Astrocyte of the cerebellum (primary cell): ENCODE data around the gene ANKRD16.
"Not testable (repeated sequence)": the region's sequence is repeated elsewhere in the genome, so short reads cannot be mapped to it uniquely, and the experiment has no call there.

Experiments
- DNase-seq: peaks from one replicate; pipeline ENCODE4 v3.0.0-alpha.2; 2011; ENCODE audit warnings: low read depth
- H3K4me3 ChIP-seq: 2 replicates; pipeline ENCODE4 v1.5.1; 2011; ENCODE audit warnings: mild to moderate bottlenecking, low read depth, low read length, moderate library complexity
- in situ Hi-C: cut with HindIII; loops from 2 replicates; pipeline ENCODE4 v1.10.0; 2017; ENCODE audit warnings: low sequenced_read_pairs
- TF ChIP-seq, protein P1 (sequence below): IDR thresholded peaks from 2 replicates; pipeline ENCODE4 v1.5.1; 2012; ENCODE audit warnings: low read length, low read depth, moderate library complexity, mild to moderate bottlenecking; ENCODE audit errors: missing control alignments

The ANKRD16 gene

DNA sequence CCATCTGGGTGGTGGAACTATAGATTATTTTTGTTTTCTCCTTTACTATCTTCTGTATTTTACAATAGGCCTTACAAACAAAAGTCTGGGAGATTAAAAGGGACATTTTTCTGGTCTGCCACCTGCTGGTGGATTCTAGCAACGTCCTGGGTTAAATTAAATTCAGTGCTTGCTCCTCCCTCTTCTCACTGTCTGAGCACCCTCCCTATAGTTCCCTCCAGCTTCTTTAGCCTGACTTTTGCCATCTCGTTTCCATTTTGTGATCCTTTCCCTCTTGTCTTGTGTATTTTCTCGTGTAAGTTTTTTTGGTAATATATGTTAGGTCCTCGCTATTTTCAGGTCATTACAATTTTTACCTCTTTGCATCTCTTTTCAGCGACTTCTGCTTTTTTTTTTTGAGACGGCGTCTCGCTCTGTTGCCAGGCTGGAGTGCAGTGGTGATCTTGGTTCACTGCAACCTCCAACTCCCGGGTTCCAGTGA, 16.1 kb downstream of the ANKRD16 start:
- TF ChIP-seq, protein P1, sequence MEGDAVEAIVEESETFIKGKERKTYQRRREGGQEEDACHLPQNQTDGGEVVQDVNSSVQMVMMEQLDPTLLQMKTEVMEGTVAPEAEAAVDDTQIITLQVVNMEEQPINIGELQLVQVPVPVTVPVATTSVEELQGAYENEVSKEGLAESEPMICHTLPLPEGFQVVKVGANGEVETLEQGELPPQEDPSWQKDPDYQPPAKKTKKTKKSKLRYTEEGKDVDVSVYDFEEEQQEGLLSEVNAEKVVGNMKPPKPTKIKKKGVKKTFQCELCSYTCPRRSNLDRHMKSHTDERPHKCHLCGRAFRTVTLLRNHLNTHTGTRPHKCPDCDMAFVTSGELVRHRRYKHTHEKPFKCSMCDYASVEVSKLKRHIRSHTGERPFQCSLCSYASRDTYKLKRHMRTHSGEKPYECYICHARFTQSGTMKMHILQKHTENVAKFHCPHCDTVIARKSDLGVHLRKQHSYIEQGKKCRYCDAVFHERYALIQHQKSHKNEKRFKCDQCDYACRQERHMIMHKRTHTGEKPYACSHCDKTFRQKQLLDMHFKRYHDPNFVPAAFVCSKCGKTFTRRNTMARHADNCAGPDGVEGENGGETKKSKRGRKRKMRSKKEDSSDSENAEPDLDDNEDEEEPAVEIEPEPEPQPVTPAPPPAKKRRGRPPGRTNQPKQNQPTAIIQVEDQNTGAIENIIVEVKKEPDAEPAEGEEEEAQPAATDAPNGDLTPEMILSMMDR = peak; percentile 69
- in situ Hi-C loops = no loop called here
- no peak overlapping the region for H3K4me3 ChIP-seq
- DNase-seq = peak; percentile 71

DNA sequence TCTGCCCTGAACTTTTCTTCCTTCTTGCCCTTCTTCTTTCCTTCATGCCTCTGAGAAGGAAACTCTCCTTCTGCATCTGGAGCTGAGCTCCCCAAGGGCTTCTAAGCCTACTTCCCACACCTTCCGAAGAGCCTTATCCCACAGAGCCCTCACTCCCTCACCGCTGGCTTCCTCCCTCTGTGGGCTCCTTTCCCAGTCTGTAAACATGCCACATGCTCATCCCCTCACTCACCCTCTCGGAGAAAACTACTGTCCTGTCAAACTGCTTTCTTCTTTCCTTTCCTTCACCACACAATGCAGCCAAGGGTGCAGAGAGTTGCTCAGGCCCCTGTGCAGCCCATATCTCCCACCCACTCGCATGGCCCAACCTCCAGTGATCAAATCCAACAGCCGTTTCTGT, 18.1 kb downstream of the ANKRD16 start:
- TF ChIP-seq, protein P1 = no peak
- in situ Hi-C loops = no loop called here
- H3K4me3 ChIP-seq = no peak overlapping the region
- no peak for DNase-seq

DNA sequence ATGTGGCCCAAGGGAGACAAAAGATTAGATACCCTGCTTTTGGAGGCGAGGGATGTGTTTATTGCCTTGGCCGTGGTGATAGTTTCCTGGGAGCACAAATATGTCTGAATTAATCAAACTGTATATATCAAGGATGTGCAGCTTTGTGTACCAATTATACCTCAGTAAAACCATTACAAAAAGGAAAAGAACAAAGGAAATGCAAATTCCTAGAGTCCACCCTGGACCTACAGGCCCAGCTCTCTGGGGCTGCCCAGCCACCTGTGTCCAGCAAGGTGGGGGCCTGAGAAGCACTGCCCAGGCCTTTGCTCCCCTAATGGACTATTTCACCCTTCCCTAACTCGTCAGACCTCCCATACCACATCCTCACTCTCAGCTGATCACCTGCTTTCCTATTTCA, 20.5 kb downstream of the ANKRD16 start:
- TF ChIP-seq, protein P1 = no peak
- in situ Hi-C loops = no loop called here
- no peak for DNase-seq
- H3K4me3 ChIP-seq = no peak overlapping the region

DNA sequence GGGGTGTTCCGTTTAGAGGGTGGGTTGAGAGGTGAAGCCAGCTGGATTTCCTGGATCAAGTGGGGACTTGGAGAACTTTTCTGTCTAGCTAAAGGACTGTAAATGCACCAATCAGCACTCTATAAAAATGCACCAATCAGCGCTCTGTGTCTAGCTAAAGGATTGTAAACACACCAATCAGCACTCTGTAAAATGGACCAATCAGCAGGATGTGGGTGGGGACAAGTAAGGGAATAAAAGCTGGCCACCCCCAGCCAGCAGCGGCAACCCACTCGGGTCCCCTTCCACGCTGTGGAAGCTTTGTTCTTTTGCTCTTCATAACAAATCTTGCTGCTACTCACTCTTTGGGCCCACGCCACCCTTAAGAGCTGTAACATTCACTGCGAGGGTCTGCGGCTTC, 21.3 kb downstream of the ANKRD16 start:
- DNase-seq, H3K4me3 ChIP-seq, in situ Hi-C loops: not testable (repeated sequence)

DNA sequence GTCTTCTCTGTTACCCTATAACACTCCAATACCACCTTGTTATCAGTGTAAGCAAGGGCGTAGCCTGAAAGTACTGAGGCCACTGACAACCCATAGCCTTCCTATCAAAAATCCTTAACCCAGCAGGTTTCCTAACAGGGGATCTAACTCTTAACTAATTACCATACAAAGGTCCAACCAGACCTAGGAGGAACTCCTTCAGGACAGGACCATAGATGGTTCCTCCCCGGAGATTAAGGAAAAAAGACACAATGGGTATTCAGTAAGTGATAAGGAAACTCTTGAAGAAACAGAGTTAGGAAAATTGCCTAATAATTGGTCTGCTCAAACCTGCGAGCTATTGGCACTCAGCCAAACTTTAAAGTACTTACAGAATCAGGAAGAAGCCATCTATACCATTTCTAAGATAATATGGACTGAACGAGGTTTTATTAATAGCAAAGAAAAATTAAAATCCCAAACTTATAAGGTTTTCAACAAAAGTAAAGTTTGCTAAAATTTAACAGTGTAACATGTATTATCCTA, 22.5 kb downstream of the ANKRD16 start:
- in situ Hi-C loops = not testable (repeated sequence)

DNA sequence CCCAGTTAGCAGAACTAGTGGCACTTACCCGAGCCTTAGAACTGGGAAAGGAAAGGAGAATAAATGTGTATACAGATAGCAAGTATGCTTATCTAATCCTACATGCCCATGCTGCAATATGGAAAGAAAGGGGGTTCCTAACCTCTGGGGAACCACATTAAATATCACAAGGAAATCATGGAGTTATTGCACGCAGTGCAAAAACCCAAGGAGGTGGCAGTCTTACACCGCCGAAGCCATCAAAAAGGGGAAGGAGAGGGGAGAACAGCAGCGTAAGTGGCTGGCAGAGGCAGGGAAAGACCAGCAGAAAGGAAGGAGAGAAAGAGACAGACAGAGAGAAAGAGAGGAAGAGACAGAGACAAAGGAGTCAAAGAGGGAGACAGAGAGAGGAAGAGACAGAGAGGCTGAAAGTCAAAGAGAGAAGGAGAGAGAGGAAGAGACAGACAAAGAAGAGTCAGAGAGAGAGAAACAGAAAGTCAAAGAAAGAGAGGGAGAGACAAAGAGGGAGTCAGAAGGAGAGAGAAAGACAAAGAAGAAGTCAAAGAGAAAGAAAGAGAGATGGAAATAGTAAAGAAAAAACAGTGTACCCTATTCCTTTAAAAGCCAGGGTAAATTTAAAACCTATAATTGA, 23.1 kb downstream of the ANKRD16 start:
- H3K4me3 ChIP-seq, DNase-seq, in situ Hi-C loops: not testable (repeated sequence)

More for the DNA sequence above, 22.5 kb downstream of the ANKRD16 start:
- not testable (repeated sequence) for H3K4me3 ChIP-seq, DNase-seq

DNA sequence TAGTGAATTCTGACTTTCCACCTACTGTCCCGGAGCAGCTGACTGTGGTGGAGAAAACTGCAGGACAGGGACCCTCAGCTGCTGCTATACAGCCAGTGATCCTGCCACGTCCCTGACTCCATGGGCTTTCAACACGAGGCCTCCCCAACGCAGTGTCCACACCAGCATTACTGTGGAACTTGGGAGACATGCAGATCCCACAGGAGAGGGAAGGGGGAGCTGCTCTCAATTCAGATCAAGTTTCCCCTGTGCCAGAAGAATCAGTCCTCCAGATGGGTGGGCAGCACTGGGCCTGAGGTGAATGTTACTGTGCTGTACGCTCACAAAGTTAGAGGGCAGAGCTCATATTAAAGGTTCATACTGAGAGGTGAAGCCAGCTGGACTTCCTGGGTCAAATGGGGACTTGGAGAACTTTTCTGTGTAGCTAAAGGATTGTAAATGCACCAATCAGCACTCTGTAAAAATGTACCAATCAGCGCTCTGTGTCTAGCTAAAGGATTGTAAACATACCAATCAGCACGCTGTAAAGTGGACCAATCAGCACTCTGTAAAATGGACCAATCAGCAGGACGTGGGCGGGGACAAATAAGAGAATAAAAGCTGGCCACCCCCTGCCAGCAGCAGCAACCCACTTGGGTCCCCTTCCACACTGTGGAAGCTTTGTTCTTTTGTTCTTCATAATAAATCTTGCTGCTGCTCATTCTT, 26.6 kb downstream of the ANKRD16 start:
- in situ Hi-C loops, DNase-seq, H3K4me3 ChIP-seq: not testable (repeated sequence)

DNA sequence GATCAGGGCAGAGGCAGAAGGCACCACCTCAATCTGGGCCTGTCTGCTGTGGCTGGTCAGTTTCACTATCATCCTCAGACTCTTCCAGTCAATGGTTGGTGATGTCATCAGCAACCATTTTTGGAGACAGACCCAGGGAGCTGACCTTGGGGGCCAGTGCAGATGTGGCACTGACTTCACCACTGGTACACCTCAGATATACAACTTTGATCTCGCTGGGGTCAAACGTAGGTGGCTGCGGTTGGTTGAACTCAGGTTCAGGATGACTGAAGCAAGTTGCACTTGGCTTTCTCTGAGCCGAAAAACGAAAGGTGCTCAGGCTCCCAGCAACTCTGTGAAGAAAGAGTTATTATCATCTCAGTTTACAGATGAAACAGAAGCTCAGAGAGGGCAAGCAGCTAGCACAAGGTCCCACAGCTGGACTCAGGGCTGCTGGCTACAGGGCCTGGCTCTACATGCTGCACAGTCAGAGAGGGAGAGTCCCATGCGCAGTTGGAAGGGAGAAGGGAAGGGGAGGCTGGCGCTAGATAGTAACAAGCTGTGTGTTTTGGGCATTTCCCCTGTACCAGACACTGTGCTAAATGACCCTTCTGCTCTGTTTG, 27.2 kb downstream of the ANKRD16 start:
- DNase-seq = no peak
- in situ Hi-C loops = no loop called here
- H3K4me3 ChIP-seq = no peak overlapping the region
- TF ChIP-seq, protein P1 = no peak
